ENCODE results near the gene CLK1. TPM values are rescaled to one million over a fixed set of nuclear protein-coding genes. Genes with fewer than 3 reads are reported as not detected.
A peak's percentile ranks its signal among the peaks of the same experiment; 100 is the strongest.

CLK1 gene
- total and polyA plus RNA-seq, 2 of the 13 experiments (the other 11 are each of a cell fraction or from before 2014, with no cell fraction given): 66.6 to 101 TPM

GRCh38 chr2:200864176-200865034 lies at the start of gene CLK1 (continued):
- peak; percentile 56 for TF ChIP-seq LRRFIP1 (CRISPR knock-in tag; conservative IDR thresholded peaks at IDR 0.05)

- Histone ChIP-seq H3K4me3 (replicated peaks in 1 of 3; ENCODE audit: insufficient read depth in 1 of 3, low read depth in 2 of 3, low read length in 3 of 3) (no peak overlapping the region), H3K27me3 (ENCODE audit: control insufficient read depth in 1 of 2, insufficient read depth in 2 of 2, low read length in 2 of 2) (no peaks in the 10 kb centered on the region), H3K79me2 (ENCODE audit: insufficient read depth, low read length) (no peaks in the 10 kb centered on the region), H3K9ac (ENCODE audit: insufficient read depth, low read depth, low read length) (no peak overlapping the region), H3K4me1 (ENCODE audit: insufficient read depth, low read length) (no peaks in the 10 kb centered on the region), H3K27ac (ENCODE audit: extremely low read length, insufficient read depth, low read length) (no peak overlapping the region), H3K36me3 (replicated peaks in 1 of 2; ENCODE audit: control insufficient read depth in 1 of 2, insufficient read depth in 2 of 2, low read length in 2 of 2) (peaks cover 20 to 70% of the 10 kb centered on the region in 2 experiments), H2AFZ (ENCODE audit: low read length) (no peak overlapping the region), H3K9me3 (ENCODE audit: low read length) (no peaks in the 10 kb centered on the region), H3K4me2 (ENCODE audit: low read depth, low read length) (no peak overlapping the region), H4K20me1 (ENCODE audit: insufficient read depth, low read length) (no peaks in the 10 kb centered on the region)
- DNase-seq (ENCODE audit: low spot score): no peak
- no peak for FAIRE-seq
- ATAC-seq: no peak
- ChIA-PET POLR2A (no interaction called here), CTCF (ENCODE audit: low intra/inter-chr PET ratio, low total read pairs) (no interaction called here)
- in situ Hi-C loops (cut with HindIII; ENCODE audit: extremely low pct_ligation_motif_present, low pct_unique_long_range_greater_than_20kb) (no loop called here), intact Hi-C loops (cut with micrococcal nuclease; ENCODE audit: unreplicated experiment) (no loop called here)
- BruUV-seq (replicated peaks): no TSS peak
- TF ChIP-seq HMGA1 (CRISPR knock-in tag; conservative IDR thresholded peaks at IDR 0.05): no peak
- TF ChIP-seq ZNF564 (CRISPR knock-in tag; IDR thresholded peaks at IDR 0.05): no peak
- no peak for TF ChIP-seq ATF2 (CRISPR knock-in tag; IDR thresholded peaks at IDR 0.05)
- no peak for TF ChIP-seq HNRNPL (IDR thresholded peaks at IDR 0.05; ENCODE audit: low read depth, low read length)
- TF ChIP-seq PHF8 (CRISPR knock-in tag; IDR thresholded peaks at IDR 0.05): no peak
- no peak for TF ChIP-seq HMGXB3 (CRISPR knock-in tag; IDR thresholded peaks at IDR 0.05; ENCODE audit: borderline replicate concordance)
- no peak for TF ChIP-seq ZNF670 (CRISPR knock-in tag; IDR thresholded peaks at IDR 0.05; ENCODE audit: borderline replicate concordance)
- no peak for TF ChIP-seq TBX2 (CRISPR knock-in tag; IDR thresholded peaks at IDR 0.05; ENCODE audit: borderline replicate concordance)
- no peak for TF ChIP-seq PAF1 (CRISPR knock-in tag; IDR thresholded peaks at IDR 0.05)
- TF ChIP-seq ZNF3 (CRISPR knock-in tag; IDR thresholded peaks at IDR 0.05): no peak
- no peak for TF ChIP-seq LBX2 (CRISPR knock-in tag; IDR thresholded peaks at IDR 0.05; ENCODE audit: borderline replicate concordance)
- TF ChIP-seq CBX1 (IDR thresholded peaks at IDR 0.05; ENCODE audit: low read depth): no peak
- TF ChIP-seq MYNN (CRISPR knock-in tag; IDR thresholded peaks at IDR 0.05; ENCODE audit: low read depth): no peak
Measured at GRCh38 chr2:200913654-200914053, 49.2 kb upstream of the CLK1 start.
